GM21825 (cell line): ENCODE data around the gene TIMM17B.
A peak's percentile ranks its signal among the peaks of the same experiment; 100 is the strongest.
"Not testable (repeated sequence)": the region's sequence is repeated elsewhere in the genome, so short reads cannot be mapped to it uniquely, and the experiment has no call there.

ENCODE experiments used
- ATAC-seq: cut with Tn5 transposase; IDR thresholded peaks from one replicate; pipeline ENCODE4 v1.9.1; 2021; ENCODE audit warnings: mild to moderate bottlenecking, moderate library complexity; ENCODE audit not compliant: unreplicated experiment

Gene TIMM17B

DNA sequence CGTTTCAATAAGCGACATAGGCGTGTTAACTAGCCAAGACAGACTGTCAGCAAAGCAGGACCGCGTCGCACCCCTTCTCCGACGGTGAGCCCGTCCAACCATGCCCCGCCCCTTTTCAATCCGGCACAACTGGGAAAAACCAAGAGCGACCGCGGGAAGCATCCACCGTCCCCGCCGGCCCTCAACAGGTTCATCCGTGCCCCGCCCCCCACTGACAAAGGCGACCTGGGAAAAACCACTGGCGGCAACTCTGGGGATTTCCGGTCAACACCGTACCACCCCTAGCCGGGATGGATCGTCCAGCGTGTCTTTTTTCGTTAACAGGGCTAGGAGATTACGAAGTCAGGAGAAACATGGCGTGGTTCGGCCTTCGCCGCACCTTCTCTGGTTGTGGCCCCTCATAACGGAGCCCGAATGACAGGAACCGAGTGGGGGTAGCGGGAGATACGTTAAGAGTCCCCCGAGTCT lies 377 bp downstream of the TIMM17B start:
- ATAC-seq: no peak

DNA sequence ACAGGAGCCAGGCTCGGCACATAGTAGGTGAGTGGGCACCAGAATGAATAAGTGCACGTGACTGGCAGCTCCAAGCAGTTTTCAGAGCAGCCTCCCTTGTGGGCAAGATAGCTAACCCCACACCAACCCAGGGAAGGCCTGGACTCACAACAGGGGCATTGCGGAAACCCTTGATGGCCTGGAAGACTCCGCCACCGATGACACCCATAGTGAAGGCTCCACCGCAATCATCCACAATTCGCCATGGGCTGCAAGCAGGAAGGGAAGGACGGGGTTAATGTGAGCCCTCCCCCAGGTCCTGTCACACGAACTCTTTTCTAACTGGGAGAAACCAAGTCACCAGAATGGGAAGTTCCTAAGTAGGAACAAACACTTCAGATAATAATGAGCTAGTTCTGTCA lies 957 bp downstream of the TIMM17B start:
- ATAC-seq: no peak

DNA sequence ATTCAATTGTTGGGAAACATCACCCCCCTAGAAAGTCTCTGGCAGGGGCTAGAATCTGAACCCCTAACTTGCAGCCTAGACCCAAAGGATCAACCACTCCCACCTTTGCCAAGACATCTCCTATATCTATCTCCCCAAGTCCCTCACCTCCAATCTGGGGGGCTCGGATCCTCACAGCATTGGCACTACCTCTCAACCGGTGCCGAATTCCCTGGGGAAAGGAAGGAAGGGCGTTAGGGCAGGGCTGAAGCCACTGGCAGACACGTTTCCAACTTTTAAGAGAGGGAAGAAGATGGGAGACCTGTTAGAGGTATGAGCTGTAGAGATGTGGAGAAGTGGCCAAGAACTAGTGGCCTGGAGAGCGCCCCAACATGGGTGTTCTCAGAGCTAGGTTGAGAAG lies 2.7 kb downstream of the TIMM17B start:
- ATAC-seq: no peak

DNA sequence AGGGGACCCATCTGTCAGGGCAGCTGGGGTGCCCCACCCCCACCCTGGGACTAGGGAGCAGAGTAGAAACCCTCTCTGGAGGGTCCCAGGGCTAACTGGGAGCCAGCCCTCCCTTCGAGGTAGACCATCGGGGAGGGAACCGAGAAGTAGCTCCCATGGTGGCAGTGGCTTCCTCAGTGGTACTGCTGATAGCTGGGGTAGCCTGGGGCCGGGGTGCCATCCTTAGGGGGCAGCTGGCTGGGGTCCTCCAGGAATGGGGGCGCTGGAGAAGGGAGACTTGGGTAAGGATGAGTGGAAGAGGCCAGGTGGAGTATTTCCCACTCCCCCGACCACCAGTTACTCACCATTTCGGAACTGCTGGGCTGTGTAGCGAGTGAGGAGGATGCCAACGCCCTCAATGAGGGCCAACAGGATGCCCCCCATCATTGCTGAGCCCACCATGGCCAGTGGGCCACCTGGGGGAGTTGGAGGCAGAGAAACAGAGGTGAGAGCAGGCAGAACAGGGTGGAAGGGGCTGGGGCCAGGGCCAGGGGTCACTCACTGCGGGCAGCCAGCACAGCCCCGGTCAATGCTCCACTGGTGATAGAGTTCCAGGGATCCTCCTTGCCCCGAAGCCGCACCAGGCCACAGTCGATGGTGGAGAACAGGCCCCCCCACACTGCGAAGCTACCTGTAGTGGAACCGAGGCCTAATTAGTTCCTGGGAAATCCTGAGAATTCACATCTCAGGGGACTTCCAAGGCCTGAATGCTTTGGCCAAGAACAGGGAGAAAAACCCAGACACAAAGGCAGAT lies 3.8 kb downstream of the TIMM17B start:
- no peak for ATAC-seq

DNA sequence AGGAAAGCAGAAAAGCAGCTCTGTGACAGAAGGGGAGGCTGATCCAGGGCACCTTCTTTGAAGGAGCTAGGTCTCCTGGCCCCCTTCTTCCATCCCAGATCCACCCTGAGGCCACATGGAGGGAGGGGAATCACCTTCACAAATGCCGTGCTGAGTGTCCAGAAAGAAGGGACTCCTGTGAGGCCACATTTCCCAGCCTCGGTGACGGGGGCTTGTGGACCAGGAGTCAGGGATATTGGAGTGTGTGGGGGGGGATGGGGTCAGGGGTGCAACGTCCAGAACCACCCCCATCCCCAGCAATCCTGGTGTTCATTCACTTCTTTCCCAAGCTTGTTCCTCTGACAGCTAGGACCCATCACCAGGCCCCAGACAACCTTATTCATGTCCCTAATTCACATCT lies 4.7 kb downstream of the TIMM17B start:
- ATAC-seq: no peak

DNA sequence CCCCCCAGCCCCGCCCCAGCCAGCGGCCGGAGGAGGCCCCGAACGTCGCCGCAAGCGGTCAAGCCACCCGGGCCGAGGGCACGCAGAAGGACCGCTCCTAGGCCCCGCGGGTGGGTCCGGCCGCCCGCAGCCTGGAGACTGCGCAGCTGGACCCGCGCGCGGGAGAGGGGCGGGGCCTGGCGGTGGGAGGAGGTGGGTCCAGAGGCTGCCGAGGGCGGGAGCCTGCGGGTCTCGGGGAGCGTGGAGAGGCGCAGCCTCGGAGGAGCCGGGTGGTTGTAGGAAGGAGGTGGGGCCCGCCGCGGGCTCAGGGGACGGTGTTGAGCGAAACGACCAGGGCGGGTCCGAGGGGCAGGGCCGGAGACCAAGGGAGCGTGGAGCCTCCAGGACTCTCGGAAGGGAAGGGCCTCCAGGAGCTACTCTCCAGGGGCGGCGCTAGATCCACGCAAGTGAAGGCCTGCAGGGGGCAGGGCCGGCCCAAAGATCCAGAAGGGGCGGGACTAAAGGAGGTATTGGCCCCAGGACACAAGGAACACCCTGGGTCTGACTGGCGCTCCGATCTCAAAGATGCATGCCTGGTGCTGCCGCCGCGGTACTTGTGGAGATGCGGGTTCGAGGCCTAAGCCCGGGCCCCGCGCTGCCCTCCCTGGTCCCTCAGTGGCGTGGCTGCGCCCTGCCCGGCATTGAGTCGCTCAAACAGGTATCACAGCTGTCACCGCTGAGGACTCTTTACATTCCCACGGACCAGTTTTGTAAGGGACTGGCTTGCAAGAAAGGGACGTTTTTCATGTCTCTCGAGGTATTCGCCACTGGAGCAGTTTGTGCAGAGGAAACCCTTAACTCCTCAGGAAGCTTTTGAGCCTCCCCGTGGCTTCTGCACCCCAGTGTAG lies 5.9 kb downstream of the TIMM17B start:
- ATAC-seq: peak; percentile 73

DNA sequence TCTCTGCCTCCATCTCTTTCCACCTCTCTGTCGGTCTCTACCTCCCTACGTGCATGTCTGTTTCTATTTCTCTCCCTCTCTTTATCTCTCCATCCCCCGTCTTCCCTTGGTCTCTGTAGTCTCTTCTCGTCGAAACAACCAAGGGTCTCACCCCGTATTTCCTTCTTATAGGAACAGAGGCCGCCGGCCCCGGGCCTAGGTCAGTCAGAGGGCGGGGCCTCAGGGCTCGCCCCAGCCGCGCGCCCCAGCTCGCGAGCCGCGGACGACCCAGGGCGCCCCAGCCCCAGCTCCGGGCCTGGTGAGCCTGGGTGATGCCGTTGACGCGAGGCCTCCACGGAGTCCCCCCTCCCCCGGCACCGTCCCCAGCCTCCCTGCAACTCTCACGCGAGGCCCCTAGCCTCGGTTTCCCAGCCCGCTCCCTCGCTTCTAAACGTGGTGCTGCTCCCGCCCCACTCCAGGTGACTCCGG lies 6.6 kb downstream of the TIMM17B start:
- peak; percentile 26 for ATAC-seq

DNA sequence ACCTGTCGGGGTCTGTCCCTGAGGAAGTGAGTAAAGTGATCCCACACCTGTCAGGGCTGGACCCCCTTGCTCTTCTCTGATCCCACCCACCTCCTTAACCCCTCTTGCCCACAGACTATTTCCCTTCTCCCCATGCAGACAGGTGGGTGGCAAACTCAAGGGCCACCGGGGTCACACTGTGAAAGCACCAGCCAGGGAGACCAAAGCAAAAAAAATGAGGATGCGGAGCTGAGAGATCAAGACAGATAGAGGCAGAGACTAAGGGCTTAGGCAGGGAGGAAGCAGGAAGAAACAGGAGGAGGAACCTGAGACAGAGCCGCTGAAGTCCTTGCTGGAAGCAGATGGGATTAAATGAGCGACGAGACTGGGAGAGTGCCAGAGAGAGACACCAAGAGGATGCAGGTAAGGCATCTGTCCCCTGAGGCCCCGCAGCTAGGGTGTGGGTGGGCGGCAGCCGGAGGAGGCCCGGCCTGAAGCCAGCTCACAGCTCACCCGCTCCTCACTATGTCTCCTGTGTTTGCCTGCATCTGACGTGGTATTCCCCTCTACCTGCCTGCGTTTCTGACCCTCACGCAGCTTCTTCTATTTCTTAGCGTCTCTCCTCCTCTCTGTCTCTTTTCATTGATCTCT lies 7.2 kb downstream of the TIMM17B start:
- no peak for ATAC-seq

DNA sequence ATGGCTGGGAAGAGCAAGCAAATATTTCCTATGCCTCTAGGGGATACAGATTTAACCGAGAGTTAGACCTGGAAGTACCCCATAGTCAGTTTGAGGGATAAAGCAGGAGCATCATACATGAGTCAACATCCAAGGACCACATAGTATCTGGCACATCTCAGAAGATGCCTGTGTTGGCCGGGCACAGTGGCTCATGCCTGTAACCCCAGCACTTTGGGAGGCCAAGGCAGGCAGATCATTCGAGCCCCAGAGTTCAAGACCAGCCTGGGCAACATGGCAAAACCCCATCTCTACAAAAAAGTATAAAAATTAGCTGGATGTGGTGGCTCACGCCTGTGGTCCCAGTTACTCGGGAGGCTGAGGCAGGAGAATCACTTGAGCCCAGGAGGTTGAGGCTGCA lies 11.0 kb downstream of the TIMM17B start:
- ATAC-seq: not testable (repeated sequence)

DNA sequence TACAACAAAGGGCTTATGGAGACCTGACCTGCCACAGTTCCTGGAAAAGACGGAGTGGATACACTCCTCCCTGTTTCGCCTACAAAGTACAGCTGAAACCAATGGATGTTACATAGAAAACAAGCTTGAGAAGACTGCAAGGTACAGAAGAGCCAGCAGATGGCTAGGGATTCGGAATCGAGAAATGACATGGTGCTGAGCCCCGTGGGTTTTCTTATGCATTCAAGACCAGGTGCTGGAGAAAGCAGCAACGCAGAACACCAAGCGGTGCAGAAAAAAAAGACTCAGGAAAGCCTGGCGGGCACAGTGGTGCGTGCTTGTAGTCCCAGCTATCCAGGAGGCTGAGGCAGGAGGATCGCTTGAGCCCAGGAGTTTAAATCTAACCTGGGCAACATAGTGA lies 13.8 kb downstream of the TIMM17B start:
- no peak for ATAC-seq

DNA sequence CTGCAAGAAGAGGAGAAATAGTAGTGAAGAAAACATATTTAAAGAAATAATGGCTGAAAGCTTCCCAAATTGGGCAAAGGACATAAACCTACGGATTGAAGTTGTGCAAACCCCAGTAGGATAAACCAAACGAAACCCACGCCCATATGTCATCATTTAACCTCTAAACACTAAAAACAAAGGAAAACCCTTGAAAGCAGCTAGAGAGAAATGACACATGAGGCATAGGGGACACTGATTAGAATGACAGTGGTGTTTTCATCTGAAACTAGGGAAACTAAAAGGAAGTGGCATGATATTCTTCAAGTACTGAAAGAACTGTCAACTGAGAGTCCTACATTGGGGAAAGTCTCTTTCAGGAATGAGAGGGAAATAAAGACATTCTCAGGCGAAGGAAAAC lies 20.6 kb downstream of the TIMM17B start:
- ATAC-seq: not testable (repeated sequence)

DNA sequence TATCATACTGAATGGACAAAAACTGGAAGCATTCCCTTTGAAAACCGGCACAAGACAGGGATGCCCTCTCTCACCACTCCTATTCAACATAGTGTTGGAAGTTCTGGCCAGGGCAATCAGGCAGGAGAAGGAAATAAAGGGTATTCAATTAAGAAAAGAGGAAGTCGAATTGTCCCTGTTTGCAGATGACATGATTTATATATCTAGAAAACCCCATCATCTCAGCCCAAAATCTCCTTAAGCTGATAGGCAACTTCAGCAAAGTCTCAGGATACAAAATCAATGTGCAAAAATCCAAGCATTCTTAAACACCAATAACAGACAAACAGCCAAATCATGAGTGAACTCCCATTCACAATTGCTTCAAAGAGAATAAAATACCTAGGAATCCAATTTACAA lies 25.6 kb downstream of the TIMM17B start:
- ATAC-seq: not testable (repeated sequence)

DNA sequence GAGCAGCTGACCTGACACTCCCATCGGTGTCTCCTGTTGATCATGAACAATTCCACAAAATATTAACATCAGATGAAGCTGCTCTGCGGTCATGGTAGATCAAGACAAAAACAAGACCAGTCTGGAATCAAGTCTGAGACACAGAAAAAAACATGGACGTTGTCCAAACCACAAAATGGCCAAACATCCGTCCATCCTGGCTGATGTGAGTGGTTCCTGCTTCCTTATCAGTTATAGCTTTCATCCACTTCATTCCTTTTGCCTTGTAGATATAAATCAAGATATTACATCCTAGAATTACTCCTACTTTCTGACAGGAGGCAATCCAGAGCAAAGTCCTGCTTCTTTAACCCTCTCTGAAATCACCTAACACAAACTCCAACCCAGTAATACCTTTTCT lies 33.4 kb downstream of the TIMM17B start:
- ATAC-seq: no peak

DNA sequence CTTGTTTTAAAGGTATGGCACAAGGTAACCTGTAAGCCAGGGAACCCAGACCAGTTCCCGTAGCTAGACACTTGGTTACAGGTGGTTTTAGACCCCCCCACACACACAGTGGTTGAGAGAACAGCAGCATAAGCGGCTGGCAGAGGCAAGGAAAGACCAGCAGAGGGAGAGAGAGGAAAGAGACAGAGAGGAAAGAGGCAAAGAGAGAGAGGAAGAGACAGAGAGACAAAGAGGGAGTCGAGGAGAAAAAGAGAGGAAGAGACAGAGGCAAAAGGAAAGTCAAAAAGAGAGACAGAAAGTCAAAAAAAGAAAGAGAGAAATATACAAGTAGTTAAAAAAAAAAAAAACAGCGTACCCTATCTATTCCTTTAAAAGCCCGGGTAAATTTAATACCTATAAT lies 42.7 kb downstream of the TIMM17B start:
- ATAC-seq: no peak

DNA sequence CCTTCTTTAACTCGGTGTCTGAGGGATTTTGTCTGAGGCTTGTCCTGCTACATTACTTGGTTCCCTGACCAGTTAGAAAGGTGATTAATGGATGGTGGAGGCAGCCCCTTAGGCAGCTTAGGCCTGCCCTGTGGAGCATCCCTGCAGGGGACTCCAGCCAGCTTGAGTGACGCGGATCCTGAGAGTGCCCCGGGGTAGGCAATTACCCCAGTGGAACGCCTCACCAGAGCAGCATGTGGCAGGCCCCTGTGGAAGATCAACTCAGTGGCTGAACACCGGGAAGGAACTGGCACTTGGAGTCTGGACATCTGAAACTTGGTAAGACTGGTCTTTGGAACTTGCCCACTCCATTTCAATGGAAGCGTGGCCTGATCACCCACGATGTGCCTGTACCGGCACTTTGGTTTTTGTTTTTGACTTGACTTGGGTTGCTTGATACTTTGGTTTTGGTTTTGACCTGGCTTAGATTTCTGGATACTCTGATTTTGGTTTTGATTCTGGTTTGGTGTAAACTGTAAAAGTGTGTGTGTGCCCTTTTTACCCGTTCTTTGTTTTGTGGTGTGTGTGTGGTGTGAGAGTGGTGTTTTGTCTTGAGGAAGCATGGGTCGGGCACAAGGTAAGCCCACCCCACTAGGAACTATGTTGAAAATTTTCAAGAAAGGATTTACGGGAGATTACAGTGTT lies 43.3 kb downstream of the TIMM17B start:
- not testable (repeated sequence) for ATAC-seq

DNA sequence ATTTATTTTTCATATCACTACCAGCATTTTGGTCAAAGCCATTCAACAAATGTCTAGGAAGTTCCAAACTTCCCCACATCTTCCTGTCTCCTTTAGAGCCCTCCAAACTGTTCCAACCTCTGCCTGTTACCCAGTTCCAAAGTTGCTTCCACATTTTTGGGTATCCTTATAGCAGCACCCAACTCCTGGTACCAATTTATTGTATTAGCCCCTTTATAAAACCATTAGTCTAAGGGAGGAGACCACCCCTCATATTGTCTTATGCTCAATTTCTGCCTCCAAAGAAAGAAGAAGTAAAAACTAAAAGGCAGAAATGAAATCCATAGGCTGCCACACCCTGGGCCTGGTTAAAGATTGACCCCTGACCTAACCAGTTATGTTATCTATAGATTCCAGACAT lies 44.1 kb downstream of the TIMM17B start:
- ATAC-seq: not testable (repeated sequence)

DNA sequence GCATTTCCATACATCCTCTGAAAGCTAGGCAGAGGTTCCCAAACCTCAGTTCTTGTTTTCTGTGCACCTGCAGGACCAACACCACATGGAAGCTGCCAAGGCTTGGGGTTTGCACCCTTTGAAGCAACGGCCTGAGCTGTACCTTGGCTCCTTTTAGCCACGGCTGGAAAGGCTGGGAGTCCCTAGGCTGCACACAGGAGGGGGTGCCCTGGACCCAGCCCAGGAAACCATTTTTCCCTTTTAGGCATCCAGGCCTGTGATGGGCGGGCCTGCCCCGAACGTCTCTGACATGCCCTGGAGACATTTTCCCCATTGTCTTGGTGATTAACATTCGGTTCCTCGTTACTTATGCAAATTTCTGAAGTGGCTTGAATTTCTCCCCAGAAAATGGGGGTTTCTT lies 44.7 kb downstream of the TIMM17B start:
- no peak for ATAC-seq

DNA sequence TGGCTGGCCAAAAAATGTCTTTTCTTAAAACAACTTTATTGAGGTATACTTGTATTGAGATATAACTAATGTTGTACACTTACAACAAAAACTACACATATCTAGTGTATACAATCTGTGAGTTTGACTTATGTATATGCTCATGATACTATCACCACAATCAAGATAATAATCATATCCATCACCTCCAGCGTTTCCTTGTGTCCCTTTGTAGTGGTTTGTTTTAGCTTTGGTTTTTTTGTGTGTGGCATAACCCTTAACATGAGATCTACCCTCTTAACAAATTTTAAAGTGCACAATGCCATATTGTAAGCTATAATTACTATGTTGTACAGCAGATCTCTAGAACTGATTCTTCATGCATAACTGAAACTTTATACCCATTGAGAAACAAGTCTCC lies 48.7 kb downstream of the TIMM17B start:
- no peak for ATAC-seq
